Adrenal gland (tissue), 5 donors: Measurements from ENCODE around the gene NPC1.

Experiments
- POLR2A ChIP-seq, 2 donors: fragments of 450-650 bp; IDR thresholded peaks; one replicate each; pipeline ENCODE4 v1.6.1; 2017; ENCODE audit warnings: antibody characterized with exemption in 2 of 2, mild to moderate bottlenecking in 2 of 2, moderate library complexity in 1 of 2
- TF ChIP-seq, protein P1 (sequence below), 6 experiments: fragments of 450-650 bp in 4 of 6; fragments of 200-600 bp in 2 of 6; sonication (generic) in 1 of 6; IDR thresholded peaks; 1 replicate in 5 of 6; 2 replicates in 1 of 6; pipeline versions ENCODE4 v1.5.1 to v1.8.0; 2016 to 2021; ENCODE audit warnings: antibody characterized with exemption in 6 of 6, mild to moderate bottlenecking in 2 of 6, moderate library complexity in 1 of 6
- donor health status: DM: no; HTN: no; CAD: no.

DNA sequence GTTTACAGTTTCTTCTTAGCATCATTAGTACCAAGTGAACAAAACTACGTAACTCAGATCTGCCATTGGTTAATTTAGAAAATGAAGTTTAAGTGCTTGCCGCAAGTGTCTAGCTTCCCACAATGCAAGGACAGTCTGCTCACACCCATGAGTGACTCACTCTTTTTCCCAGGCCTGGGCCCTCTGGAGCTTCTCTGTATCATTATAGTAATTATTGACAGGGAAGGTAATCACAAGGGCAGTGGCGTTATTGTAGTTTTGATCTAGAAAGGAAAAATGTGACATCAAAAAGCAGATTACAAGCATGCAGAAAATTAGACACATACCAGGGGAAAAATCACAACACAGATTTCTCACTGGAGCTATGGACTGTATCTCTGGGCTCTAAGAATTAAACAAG, 38.5 kb downstream of the NPC1 start:
- TF ChIP-seq, protein P1, sequence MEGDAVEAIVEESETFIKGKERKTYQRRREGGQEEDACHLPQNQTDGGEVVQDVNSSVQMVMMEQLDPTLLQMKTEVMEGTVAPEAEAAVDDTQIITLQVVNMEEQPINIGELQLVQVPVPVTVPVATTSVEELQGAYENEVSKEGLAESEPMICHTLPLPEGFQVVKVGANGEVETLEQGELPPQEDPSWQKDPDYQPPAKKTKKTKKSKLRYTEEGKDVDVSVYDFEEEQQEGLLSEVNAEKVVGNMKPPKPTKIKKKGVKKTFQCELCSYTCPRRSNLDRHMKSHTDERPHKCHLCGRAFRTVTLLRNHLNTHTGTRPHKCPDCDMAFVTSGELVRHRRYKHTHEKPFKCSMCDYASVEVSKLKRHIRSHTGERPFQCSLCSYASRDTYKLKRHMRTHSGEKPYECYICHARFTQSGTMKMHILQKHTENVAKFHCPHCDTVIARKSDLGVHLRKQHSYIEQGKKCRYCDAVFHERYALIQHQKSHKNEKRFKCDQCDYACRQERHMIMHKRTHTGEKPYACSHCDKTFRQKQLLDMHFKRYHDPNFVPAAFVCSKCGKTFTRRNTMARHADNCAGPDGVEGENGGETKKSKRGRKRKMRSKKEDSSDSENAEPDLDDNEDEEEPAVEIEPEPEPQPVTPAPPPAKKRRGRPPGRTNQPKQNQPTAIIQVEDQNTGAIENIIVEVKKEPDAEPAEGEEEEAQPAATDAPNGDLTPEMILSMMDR (IDR thresholded peaks at IDR 0.05) = no peak
- TF ChIP-seq POLR2A (IDR thresholded peaks at IDR 0.05) = no peak
